HG03135 (cell line): ENCODE data around the gene FGR.
A peak's percentile ranks its signal among the peaks of the same experiment; 100 is the strongest.
"Not testable (repeated sequence)": the region's sequence is repeated elsewhere in the genome, so short reads cannot be mapped to it uniquely, and the experiment has no call there.

Source experiments
- ATAC-seq: cut with Tn5 transposase; IDR thresholded peaks from one replicate; pipeline ENCODE4 v1.9.1; 2021; ENCODE audit warnings: mild to moderate bottlenecking, moderate library complexity; ENCODE audit not compliant: unreplicated experiment

FGR gene

GRCh38 chr1:27660300-27660835, 25.4 kb upstream of the FGR start:
- no peak for ATAC-seq

- ATAC-seq: peak; percentile 56
These were observed 24.7 kb upstream of the FGR start for GRCh38 chr1:27659497-27660299.

GRCh38 chr1:27658951-27659496, 24.0 kb upstream of the FGR start:
- ATAC-seq: peak; percentile 20

- ATAC-seq: no peak
These were observed 21.3 kb upstream of the FGR start for GRCh38 chr1:27656157-27656893.

- no peak for ATAC-seq
These were observed 20.4 kb upstream of the FGR start for GRCh38 chr1:27655151-27655937.

- ATAC-seq: no peak
These were observed 17.3 kb upstream of the FGR start for GRCh38 chr1:27652111-27652864.

GRCh38 chr1:27650539-27651175, 15.7 kb upstream of the FGR start:
- no peak for ATAC-seq

- ATAC-seq: no peak
These were observed 15.2 kb upstream of the FGR start for GRCh38 chr1:27650171-27650538.

- no peak for ATAC-seq
These were observed 14.3 kb upstream of the FGR start for GRCh38 chr1:27649306-27649635.

GRCh38 chr1:27648602-27649305, 13.8 kb upstream of the FGR start:
- ATAC-seq: no peak

GRCh38 chr1:27647328-27647727, 12.3 kb upstream of the FGR start:
- ATAC-seq: no peak

- no peak for ATAC-seq
These were observed 11.7 kb upstream of the FGR start for GRCh38 chr1:27646676-27647075.

- ATAC-seq: no peak
These were observed 10.1 kb upstream of the FGR start for GRCh38 chr1:27645071-27645415.

GRCh38 chr1:27644369-27645070, 9.5 kb upstream of the FGR start:
- no peak for ATAC-seq

- peak; percentile 54 for ATAC-seq
These were observed 8.8 kb upstream of the FGR start for GRCh38 chr1:27643600-27644368.

- not testable (repeated sequence) for ATAC-seq
These were observed 5.5 kb upstream of the FGR start for GRCh38 chr1:27640514-27640913.

- no peak for ATAC-seq
These were observed 3.8 kb upstream of the FGR start for GRCh38 chr1:27638805-27639204.
